Stomach (tissue), 4 donors: ENCODE data around the gene GRIFIN.

Source experiments
- POLR2A ChIP-seq, 4 donors: fragments of 450-650 bp; IDR thresholded peaks; one replicate each; pipeline ENCODE4 v1.6.1; 2016; ENCODE audit warnings: antibody characterized with exemption in 4 of 4, control low read depth in 2 of 4, mild to moderate bottlenecking in 1 of 4, moderate library complexity in 1 of 4
- TF ChIP-seq, protein P1 (sequence below), 7 experiments: fragments of 450-650 bp in 4 of 7; fragments of 200-600 bp in 3 of 7; sonication (generic) in 3 of 7; IDR thresholded peaks; one replicate each; pipeline ENCODE4 v1.5.1; 2016 to 2019; ENCODE audit warnings: antibody characterized with exemption in 7 of 7, control low read depth in 2 of 7, mild to moderate bottlenecking in 1 of 7

DNA sequence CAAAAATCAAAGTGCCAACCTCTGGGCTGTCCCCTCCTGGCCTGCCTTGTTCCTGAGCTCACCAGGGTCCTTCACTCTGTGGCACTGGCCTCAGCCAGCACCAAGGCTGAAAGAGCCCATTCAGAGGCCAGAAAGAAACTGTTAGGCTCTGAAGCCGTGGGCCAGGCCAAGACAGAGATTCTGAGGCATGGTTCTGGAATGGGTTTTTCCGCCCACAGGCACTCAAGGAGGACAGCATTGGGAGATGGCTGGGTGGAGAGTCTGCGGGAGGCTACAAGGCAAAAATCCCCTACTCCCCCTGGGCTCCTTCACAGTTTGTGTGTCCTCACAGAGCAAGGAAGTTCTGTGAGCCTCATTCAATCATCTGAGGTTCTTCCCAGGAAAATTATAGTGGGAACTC is 31.7 kb downstream of the GRIFIN start:
- TF ChIP-seq POLR2A (IDR thresholded peaks at IDR 0.05) = no peak
- TF ChIP-seq, protein P1, sequence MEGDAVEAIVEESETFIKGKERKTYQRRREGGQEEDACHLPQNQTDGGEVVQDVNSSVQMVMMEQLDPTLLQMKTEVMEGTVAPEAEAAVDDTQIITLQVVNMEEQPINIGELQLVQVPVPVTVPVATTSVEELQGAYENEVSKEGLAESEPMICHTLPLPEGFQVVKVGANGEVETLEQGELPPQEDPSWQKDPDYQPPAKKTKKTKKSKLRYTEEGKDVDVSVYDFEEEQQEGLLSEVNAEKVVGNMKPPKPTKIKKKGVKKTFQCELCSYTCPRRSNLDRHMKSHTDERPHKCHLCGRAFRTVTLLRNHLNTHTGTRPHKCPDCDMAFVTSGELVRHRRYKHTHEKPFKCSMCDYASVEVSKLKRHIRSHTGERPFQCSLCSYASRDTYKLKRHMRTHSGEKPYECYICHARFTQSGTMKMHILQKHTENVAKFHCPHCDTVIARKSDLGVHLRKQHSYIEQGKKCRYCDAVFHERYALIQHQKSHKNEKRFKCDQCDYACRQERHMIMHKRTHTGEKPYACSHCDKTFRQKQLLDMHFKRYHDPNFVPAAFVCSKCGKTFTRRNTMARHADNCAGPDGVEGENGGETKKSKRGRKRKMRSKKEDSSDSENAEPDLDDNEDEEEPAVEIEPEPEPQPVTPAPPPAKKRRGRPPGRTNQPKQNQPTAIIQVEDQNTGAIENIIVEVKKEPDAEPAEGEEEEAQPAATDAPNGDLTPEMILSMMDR (IDR thresholded peaks at IDR 0.05) = no peak
